GM18526 (cell line): ENCODE results near the gene C8G.

Source experiments
- POLR2A ChIP-seq: IDR thresholded peaks from 3 replicates; pipeline ENCODE4 v1.6.1; 2011; ENCODE audit not compliant: insufficient read length; ENCODE audit errors: extremely low read depth

C8G gene

DNA sequence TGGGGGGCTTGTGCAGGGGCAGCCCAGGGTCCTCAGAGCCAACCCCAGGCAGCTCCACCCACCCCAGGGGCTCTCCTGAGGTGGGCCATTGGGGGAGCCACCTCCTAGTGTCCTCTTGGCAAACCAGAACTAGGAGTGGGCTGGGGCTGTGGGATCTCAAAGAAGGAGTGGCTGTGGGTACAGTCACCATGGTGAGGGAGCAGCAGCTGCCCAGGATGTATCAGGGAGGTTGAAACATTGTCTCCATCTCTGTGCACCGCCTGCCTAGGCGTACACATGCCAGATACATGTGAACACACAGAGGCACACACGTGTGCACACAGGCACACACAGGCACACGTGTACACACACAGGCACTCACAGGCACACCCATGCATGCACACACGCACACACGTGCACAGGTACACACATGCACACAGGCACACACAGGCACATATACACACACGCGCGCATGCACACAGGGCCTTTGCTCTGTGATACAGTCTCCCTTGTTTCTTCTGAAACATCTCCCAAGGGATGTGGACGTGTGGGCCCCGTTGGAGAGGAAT is 17.7 kb downstream of the C8G start:
- TF ChIP-seq POLR2A: no peak

DNA sequence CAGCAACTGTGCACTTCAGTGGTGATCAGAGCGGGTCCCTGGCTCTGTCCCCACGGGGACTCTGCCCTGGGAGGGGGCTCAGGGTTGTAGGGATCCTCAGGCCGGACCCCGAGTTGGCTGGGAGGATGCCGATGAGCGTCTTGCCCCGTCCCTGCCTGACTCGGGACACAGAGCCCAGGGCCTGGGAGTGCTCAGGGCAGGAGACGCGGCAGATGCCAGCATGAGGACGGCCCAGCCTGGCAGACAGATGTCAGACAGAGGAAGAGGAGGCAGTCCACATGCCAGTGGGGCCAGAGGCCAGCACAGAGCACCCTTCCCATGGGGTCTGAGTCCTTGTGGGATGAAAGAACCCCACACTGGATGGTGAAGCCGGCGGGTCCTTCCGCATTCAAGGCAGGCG is 18.3 kb downstream of the C8G start:
- TF ChIP-seq POLR2A: no peak

DNA sequence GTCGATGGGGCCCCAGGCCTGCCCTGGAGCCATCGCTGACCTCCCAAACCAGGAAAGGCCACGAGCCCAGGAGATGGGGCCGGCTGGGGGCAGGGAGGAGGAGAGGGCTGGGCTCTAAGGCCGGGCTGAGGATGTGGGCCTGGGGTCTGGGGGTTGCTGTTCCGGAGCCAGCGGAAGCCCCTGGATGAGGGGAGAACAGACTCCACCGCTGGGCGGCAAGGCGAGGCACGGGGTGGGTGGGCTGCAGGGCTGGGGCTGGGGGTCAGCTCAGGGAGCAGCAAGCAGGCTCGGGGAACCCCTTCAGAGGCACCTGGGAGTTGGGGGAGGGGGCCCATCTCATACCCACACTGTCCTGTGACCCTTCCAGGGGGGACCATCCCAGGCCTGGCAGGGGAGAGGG is 18.7 kb downstream of the C8G start:
- TF ChIP-seq POLR2A: no peak

DNA sequence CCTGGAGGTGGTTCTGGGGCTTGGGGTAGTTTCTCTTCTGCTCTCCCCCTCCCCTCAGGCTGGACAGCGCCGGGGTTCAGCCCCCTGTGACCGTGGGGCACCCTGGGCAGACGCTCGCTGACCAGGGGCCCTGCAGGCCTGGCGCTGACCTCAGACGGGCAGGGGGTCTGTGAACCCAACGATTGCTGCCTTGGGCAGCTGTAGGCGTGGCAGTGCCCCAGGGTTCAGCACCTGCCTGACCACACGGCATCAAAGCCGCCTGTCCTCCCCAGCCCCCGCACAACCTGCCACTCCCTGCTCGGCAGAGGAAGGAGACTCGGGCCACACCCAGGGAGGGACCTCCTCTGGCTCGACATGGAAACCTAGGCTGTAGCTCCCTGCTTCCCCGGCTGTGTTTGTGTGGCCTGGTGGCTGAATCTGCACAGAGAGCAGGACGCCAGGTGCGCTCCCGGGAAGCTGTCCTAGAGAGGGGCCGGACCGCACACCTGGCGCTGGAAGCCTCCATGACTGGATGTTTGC is 19.2 kb downstream of the C8G start:
- TF ChIP-seq POLR2A: no peak

DNA sequence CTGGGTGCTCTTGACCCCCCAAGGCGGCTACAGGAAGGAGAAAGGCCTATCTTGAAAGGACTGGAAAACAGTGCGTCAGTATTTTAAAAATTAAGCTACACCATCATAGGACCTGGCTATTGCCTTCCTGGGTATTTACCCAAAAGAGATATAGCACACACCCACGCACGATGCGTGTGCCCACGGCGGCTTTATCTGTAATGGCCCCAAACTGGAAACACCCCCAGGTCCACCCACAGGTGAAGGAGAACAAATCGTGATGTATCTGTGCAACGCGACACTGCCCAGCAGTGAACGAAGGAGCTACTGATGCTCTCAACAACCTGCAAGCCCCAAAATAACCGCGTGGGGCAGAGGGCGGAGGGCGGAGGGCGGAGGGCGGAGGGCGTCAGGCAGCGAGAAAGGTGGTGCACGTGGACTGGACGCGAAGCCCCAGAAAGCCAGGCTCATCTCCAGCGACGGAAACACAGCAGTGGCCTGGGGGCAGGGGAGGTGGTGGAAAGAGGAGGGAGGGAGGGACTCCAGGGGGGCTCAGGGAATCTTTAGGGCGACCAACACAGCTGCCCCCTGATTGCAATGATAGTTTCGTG is 19.9 kb downstream of the C8G start:
- no peak for TF ChIP-seq POLR2A

DNA sequence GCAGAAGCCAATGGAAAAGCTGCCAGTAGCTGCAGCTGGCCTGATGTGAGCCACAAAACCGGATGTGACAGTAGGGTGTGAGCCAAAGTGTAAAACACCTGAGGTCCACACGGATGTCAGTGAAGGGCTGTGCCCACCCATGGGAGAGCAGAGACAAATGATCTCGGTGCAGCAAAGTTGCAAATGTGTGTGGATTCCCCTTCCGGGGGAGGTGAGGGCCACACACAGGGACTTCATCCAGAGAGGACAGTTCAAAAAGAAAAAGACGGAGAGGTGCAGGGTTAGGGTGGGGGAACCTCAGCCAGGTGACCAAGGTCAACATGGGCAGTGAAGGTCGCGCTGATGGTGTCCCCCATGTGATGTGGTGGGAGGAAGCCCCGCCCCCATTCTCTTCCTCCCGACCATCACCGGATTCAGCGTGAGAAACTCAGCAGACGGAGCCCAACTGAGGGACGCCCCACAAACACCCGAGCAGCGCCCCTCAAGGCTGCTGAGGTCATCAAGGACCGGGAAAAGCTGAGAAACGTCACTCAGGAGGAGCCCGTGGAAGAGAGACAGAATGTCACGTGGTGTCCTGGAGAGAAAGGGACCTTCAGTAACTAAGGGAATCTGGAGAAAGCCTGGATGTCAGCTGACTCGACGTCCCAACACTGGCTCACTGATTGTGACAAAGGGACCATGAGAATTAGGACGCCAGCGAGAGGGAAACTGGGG is 20.9 kb downstream of the C8G start:
- no peak for TF ChIP-seq POLR2A

- TF ChIP-seq POLR2A: no peak
Measured at GRCh38 chr9:136968333-136969127, 23.5 kb downstream of the C8G start.

- no peak for TF ChIP-seq POLR2A
Measured at GRCh38 chr9:136969150-136969549, 24.1 kb downstream of the C8G start.

- TF ChIP-seq POLR2A: no peak
Measured at GRCh38 chr9:136969774-136970173, 24.7 kb downstream of the C8G start.

GRCh38 chr9:136970361-136970760 is 25.3 kb downstream of the C8G start:
- no peak for TF ChIP-seq POLR2A

GRCh38 chr9:136971746-136972145 is 26.7 kb downstream of the C8G start:
- no peak for TF ChIP-seq POLR2A

DNA sequence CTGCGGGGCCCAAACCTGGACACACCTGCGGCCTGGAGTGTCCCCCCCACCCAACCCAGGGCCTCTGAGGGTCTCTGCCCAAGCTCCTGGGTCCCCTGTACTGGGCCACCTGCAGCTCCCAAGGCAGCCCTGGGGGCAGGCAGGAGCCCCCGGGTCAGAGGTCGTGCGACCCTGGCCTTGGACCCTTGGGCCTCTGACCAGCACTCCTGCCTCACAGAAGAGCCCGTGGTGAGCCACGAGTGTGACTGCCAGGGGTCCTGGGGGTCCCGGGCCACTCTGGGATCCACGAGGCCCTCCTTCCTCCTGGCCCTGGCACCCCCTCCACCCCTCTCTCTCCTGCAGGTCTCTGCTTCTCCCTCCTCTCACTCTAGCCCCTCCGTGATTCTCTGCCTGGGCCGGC is 27.3 kb downstream of the C8G start:
- TF ChIP-seq POLR2A: no peak

DNA sequence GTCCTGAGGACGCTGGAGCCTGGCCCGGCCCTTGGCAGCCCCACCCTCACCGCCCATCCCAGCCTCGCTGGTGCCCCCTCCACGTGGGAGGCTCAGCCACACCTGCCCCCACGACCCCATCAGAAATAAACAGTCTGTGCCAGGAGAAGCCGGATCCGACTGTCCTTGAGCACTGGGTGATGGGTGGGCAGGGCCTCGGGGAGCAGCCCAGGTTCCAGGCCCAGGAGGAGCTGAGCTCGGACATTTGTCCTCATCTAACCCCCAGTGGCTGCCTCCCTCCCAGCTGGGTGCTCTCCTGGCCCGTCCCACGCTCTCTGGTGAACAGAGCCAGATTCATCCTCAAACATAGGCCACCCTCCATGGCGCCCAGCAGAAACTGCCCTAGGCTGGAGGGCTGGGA is 27.7 kb downstream of the C8G start:
- TF ChIP-seq POLR2A: no peak

DNA sequence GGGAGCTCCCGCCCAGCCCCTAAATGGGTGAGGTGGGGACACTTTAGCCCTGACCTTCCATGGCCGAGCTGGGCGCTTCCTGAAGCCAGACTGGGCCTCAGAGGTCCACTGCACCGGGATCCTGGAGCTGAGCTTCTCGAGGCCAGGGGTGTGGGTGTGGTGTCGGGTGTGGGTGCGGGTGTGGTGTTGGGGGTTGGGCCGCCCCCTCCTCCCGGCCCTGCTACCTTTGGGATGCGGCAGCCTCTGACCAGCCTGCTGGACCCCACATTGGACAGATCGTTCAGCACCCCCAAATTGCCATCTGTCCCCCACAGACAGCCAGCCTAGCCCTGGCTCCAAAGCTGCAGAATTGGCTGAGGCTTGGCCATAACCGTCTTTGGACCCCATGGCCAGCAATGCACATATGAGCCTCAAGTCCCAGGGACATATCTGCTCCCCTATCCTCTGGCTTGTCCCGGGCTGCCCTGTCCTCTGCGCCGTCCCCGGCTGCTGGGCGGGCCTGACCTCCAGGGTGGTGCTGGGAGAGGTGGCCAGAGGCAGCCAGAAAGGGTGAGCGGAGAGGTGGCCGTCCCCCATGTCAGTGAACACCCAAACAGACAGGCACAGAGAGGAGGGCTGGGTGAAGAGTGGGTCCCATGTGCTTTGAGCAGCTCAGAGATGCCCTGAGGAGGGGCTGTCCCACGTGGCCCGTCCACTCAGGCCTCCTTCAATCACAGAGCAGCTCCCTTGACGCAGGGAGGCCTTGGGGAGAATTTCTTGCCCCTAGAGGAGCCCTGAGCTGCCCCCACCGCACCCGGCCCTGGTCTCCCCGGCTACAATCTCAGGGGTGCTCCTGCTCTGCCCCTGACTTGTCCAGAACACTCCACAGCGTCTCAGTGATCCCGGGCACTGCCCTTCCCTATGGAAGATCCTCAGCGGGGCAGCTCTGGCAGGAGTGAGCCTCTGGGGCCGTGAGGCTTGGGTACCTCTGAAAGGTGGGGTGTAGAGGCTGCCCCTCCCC is 28.9 kb downstream of the C8G start:
- no peak for TF ChIP-seq POLR2A
